C4-2B (cell line): ENCODE results near the gene RBMX.

ENCODE experiments used
- H3K27ac ChIP-seq: fragments of 450-650 bp; 2 replicates; pipeline ENCODE4 v1.5.1; 2017
- ZFX ChIP-seq: fragments of 450-650 bp; IDR thresholded peaks from 2 replicates; pipeline ENCODE4 v1.6.1; 2017
- TF ChIP-seq, protein P1 (sequence below): fragments of 450-650 bp; conservative IDR thresholded peaks from 2 replicates; pipeline ENCODE4 v1.5.1; 2017; ENCODE audit warnings: mild to moderate bottlenecking

Gene RBMX

DNA sequence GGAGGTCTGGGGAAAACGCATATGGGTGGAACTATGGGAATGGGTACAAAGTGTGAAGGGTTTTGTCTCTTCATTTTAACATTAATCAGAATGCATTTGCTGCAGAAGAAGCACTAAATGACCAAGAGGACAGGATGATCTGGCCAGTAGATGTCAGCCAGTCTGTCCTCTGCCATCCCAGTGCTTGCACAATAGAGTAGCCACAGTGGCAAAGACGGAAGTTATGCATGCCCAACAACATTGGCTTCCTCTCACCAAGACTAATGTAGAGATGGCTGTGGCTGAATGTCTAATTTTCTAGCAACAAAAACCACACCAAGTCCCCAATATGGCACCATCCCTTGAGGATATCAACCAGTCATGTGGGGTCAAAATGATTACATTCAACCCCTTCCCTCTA, 54.8 kb downstream of the RBMX start:
- TF ChIP-seq, protein P1, sequence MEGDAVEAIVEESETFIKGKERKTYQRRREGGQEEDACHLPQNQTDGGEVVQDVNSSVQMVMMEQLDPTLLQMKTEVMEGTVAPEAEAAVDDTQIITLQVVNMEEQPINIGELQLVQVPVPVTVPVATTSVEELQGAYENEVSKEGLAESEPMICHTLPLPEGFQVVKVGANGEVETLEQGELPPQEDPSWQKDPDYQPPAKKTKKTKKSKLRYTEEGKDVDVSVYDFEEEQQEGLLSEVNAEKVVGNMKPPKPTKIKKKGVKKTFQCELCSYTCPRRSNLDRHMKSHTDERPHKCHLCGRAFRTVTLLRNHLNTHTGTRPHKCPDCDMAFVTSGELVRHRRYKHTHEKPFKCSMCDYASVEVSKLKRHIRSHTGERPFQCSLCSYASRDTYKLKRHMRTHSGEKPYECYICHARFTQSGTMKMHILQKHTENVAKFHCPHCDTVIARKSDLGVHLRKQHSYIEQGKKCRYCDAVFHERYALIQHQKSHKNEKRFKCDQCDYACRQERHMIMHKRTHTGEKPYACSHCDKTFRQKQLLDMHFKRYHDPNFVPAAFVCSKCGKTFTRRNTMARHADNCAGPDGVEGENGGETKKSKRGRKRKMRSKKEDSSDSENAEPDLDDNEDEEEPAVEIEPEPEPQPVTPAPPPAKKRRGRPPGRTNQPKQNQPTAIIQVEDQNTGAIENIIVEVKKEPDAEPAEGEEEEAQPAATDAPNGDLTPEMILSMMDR = no peak
- TF ChIP-seq ZFX = no peak

More for the DNA sequence above, 54.8 kb downstream of the RBMX start:
- H3K27ac ChIP-seq = no peak overlapping the region
